ENCODE results near the gene SLC35D2. TPM values are rescaled to one million over a fixed set of nuclear protein-coding genes. Genes with fewer than 3 reads are reported as not detected.
"Not testable (repeated sequence)": the region's sequence is repeated elsewhere in the genome, so short reads cannot be mapped to it uniquely, and the experiment has no call there.

Gene SLC35D2
- total RNA-seq, 2 experiments from 2014 or later, result 2.6 to 2.7 TPM

- ChIA-PET POLR2A (no interaction called here), CTCF (interaction anchor here (0.6 to 1.9 kb wide), 5 partner anchors 13 to 329 kb away, joined by 3 to 5 read pairs (median 4); no protein-coding TSS in a partner anchor)
- Mint-ChIP-seq H3K4me1 (no peaks in the 10 kb centered on the region), H3K27ac (no peak overlapping the region), H3K36me3 (ENCODE audit: low read depth) (no peaks in the 10 kb centered on the region), H3K4me3 (no peak overlapping the region), H3K27me3 (no peaks in the 10 kb centered on the region), H3K9me3 (ENCODE audit: low read depth) (no peaks in the 10 kb centered on the region)
- ATAC-seq (no peak), DNase-seq (no peak)
- intact Hi-C loops (cut with DNase I, micrococcal nuclease), result no loop called here
These were observed 60.3 kb downstream of the SLC35D2 start for GRCh38 chr9:96323169-96323568.

GRCh38 chr9:96322736-96323135, 60.8 kb downstream of the SLC35D2 start:
- H3K36me3 Mint-ChIP-seq (ENCODE audit: low read depth); H3K9me3 Mint-ChIP-seq (ENCODE audit: low read depth); DNase-seq; CTCF ChIA-PET; H3K27me3 Mint-ChIP-seq; intact Hi-C loops (cut with DNase I, micrococcal nuclease); H3K4me1 Mint-ChIP-seq; H3K4me3 Mint-ChIP-seq; H3K27ac Mint-ChIP-seq; POLR2A ChIA-PET; ATAC-seq: not testable (repeated sequence)

- CTCF ChIA-PET; POLR2A ChIA-PET; H3K27ac Mint-ChIP-seq; intact Hi-C loops (cut with DNase I, micrococcal nuclease); H3K4me3 Mint-ChIP-seq; H3K36me3 Mint-ChIP-seq (ENCODE audit: low read depth); H3K9me3 Mint-ChIP-seq (ENCODE audit: low read depth); DNase-seq; H3K27me3 Mint-ChIP-seq; H3K4me1 Mint-ChIP-seq; ATAC-seq: not testable (repeated sequence)
These were observed 61.3 kb downstream of the SLC35D2 start for GRCh38 chr9:96322210-96322609.

GRCh38 chr9:96321515-96321914, 62.0 kb downstream of the SLC35D2 start:
- no peak for DNase-seq
- H3K27ac Mint-ChIP-seq, result no peak overlapping the region
- no peak for ATAC-seq
- ChIA-PET CTCF (interaction anchor here (1.5 kb wide), 1 partner anchor 13 kb away, joined by 4 read pairs; no protein-coding TSS in a partner anchor), POLR2A (no interaction called here)
- H3K27me3 Mint-ChIP-seq, result no peaks in the 10 kb centered on the region
- H3K9me3 Mint-ChIP-seq (ENCODE audit: low read depth), result no peaks in the 10 kb centered on the region
- H3K36me3 Mint-ChIP-seq (ENCODE audit: low read depth), result no peaks in the 10 kb centered on the region
- intact Hi-C loops (cut with DNase I, micrococcal nuclease), result no loop called here
- H3K4me1 Mint-ChIP-seq, result no peaks in the 10 kb centered on the region
- no peak overlapping the region for H3K4me3 Mint-ChIP-seq

- no peak for DNase-seq
- Mint-ChIP-seq H3K9me3 (ENCODE audit: low read depth) (no peaks in the 10 kb centered on the region), H3K4me3 (no peak overlapping the region), H3K27ac (no peak overlapping the region), H3K4me1 (no peaks in the 10 kb centered on the region), H3K27me3 (no peaks in the 10 kb centered on the region), H3K36me3 (ENCODE audit: low read depth) (no peaks in the 10 kb centered on the region)
- intact Hi-C loops (cut with DNase I, micrococcal nuclease), result no loop called here
- no peak for ATAC-seq
- ChIA-PET POLR2A (no interaction called here), CTCF (interaction anchor here (1.4 to 1.5 kb wide), 2 partner anchors 12 to 89 kb away, joined by 4 to 5 read pairs; no protein-coding TSS in a partner anchor)
These were observed 62.7 kb downstream of the SLC35D2 start for GRCh38 chr9:96320749-96321280.

- CTCF ChIA-PET, result interaction anchor here (2.1 to 6.0 kb wide), 3 partner anchors 9 to 86 kb away, joined by 9 to 43 read pairs (median 23); no protein-coding TSS in a partner anchor
- H3K4me3 Mint-ChIP-seq, result no peak overlapping the region
- no peaks in the 10 kb centered on the region for H3K27me3 Mint-ChIP-seq
- no peak for ATAC-seq
- no peaks in the 10 kb centered on the region for H3K36me3 Mint-ChIP-seq (ENCODE audit: low read depth)
- no peaks in the 10 kb centered on the region for H3K4me1 Mint-ChIP-seq
- POLR2A ChIA-PET, result no interaction called here
- H3K27ac Mint-ChIP-seq, result no peak overlapping the region
- no peak for DNase-seq
- no peaks in the 10 kb centered on the region for H3K9me3 Mint-ChIP-seq (ENCODE audit: low read depth)
- intact Hi-C loops (cut with DNase I, micrococcal nuclease), result loop anchor here in 1 of 2 experiments (10.0 kb wide), 1 partner anchor 244 kb away; no protein-coding TSS in a partner anchor
These were observed 64.5 kb downstream of the SLC35D2 start for GRCh38 chr9:96318921-96319565.

- DNase-seq (peak; percentile 71), ATAC-seq (no peak)
- ChIA-PET CTCF (interaction anchor here (0.6 to 6.0 kb wide), 25 partner anchors 9 to 1632 kb away, joined by 3 to 43 read pairs (median 4); no protein-coding TSS in a partner anchor), POLR2A (no interaction called here)
- peaks cover 2% of the 10 kb centered on the region for H3K27me3 Mint-ChIP-seq
- H3K36me3 Mint-ChIP-seq (ENCODE audit: low read depth), result peaks cover 4% of the 10 kb centered on the region
- intact Hi-C loops (cut with DNase I, micrococcal nuclease), result loop anchor here (1.0 to 10.0 kb wide), 2 partner anchors 85 to 243 kb away; no protein-coding TSS in a partner anchor
- H3K27ac Mint-ChIP-seq, result no peak overlapping the region
- peaks cover 12% of the 10 kb centered on the region for H3K9me3 Mint-ChIP-seq (ENCODE audit: low read depth)
- H3K4me1 Mint-ChIP-seq, result no peaks in the 10 kb centered on the region
- no peak overlapping the region for H3K4me3 Mint-ChIP-seq
These were observed 66.1 kb downstream of the SLC35D2 start for GRCh38 chr9:96317335-96317980.

GRCh38 chr9:96309850-96310249, 73.7 kb downstream of the SLC35D2 start:
- Mint-ChIP-seq H3K36me3 (ENCODE audit: low read depth) (peaks cover 4% of the 10 kb centered on the region), H3K9me3 (ENCODE audit: low read depth) (peaks cover 23% of the 10 kb centered on the region), H3K27me3 (peaks cover 11% of the 10 kb centered on the region), H3K27ac (no peak overlapping the region), H3K4me3 (no peak overlapping the region), H3K4me1 (no peaks in the 10 kb centered on the region)
- intact Hi-C loops (cut with DNase I, micrococcal nuclease), result loop anchor here in 1 of 2 experiments (10.0 kb wide), 1 partner anchor 235 kb away; no protein-coding TSS in a partner anchor
- ChIA-PET CTCF (interaction anchor here (0.7 to 2.0 kb wide), 6 partner anchors 11 to 112 kb away, joined by 3 to 6 read pairs (median 4); no protein-coding TSS in a partner anchor), POLR2A (interaction anchor here (0.6 kb wide), 1 partner anchor 59 kb away, joined by 3 read pairs; no protein-coding TSS in a partner anchor)
- ATAC-seq (no peak), DNase-seq (no peak)

- CTCF ChIA-PET; H3K27ac Mint-ChIP-seq; H3K27me3 Mint-ChIP-seq; H3K4me1 Mint-ChIP-seq; H3K4me3 Mint-ChIP-seq; H3K36me3 Mint-ChIP-seq (ENCODE audit: low read depth); DNase-seq; POLR2A ChIA-PET; intact Hi-C loops (cut with DNase I, micrococcal nuclease); H3K9me3 Mint-ChIP-seq (ENCODE audit: low read depth); ATAC-seq: not testable (repeated sequence)
These were observed 76.6 kb downstream of the SLC35D2 start for GRCh38 chr9:96306958-96307357.

- ChIA-PET POLR2A (no interaction called here), CTCF (interaction anchor here (0.7 to 1.6 kb wide), 2 partner anchors 12 to 63 kb away, joined by 3 to 6 read pairs; no protein-coding TSS in a partner anchor)
- Mint-ChIP-seq H3K4me1 (no peaks in the 10 kb centered on the region), H3K27ac (no peak overlapping the region), H3K27me3 (peaks cover 2% of the 10 kb centered on the region), H3K36me3 (ENCODE audit: low read depth) (no peaks in the 10 kb centered on the region), H3K4me3 (no peak overlapping the region), H3K9me3 (ENCODE audit: low read depth) (no peaks in the 10 kb centered on the region)
- ATAC-seq, result no peak
- no peak for DNase-seq
- intact Hi-C loops (cut with DNase I, micrococcal nuclease), result no loop called here
These were observed 78.3 kb downstream of the SLC35D2 start for GRCh38 chr9:96305171-96305570.

- Mint-ChIP-seq H3K27me3 (peaks cover 2% of the 10 kb centered on the region), H3K4me1 (no peaks in the 10 kb centered on the region), H3K36me3 (ENCODE audit: low read depth) (no peaks in the 10 kb centered on the region), H3K4me3 (no peak overlapping the region), H3K27ac (no peak overlapping the region), H3K9me3 (ENCODE audit: low read depth) (no peaks in the 10 kb centered on the region)
- DNase-seq (no peak), ATAC-seq (no peak)
- ChIA-PET CTCF (interaction anchor here (1.0 kb wide), 1 partner anchor 13 kb away, joined by 4 read pairs; no protein-coding TSS in a partner anchor), POLR2A (no interaction called here)
- intact Hi-C loops (cut with DNase I, micrococcal nuclease), result no loop called here
These were observed 79.3 kb downstream of the SLC35D2 start for GRCh38 chr9:96304230-96304629.

Measured in activated CD4-positive, alpha-beta T cell treated with anti-CD3 and anti-CD28 coated beads for 36 hours (primary cell).